IgD-negative memory B cell (primary cell): ENCODE measurements around the gene VAV2. TPM values are rescaled to one million over a fixed set of nuclear protein-coding genes. Genes with fewer than 3 reads are reported as not detected.

Source experiments
- H3K27ac Mint-ChIP-seq, 3 donors: one replicate each; pipeline ENCODE4 v1.8.0; 2020 to 2022; ENCODE audit warnings: mild to moderate bottlenecking in 3 of 3, mixed read lengths in 3 of 3, moderate library complexity in 1 of 3
- H3K27me3 Mint-ChIP-seq: one replicate; pipeline ENCODE4 v1.8.0; 2021; ENCODE audit warnings: mixed read lengths
- H3K36me3 Mint-ChIP-seq: one replicate; pipeline ENCODE4 v1.8.0; 2020; ENCODE audit warnings: mild to moderate bottlenecking, mixed read lengths
- H3K4me1 Mint-ChIP-seq, 3 donors: one replicate each; pipeline ENCODE4 v1.8.0; 2020 to 2022; ENCODE audit warnings: mixed read lengths in 3 of 3, mild to moderate bottlenecking in 1 of 3
- H3K4me3 Mint-ChIP-seq, 4 donors: one replicate each; pipeline ENCODE4 v1.8.0; 2020 to 2022; ENCODE audit warnings: mild to moderate bottlenecking in 4 of 4, mixed read lengths in 4 of 4, moderate library complexity in 3 of 4
- H3K9me3 Mint-ChIP-seq, 3 donors: one replicate each; pipeline ENCODE4 v1.8.0; 2020 to 2021; ENCODE audit warnings: mixed read lengths in 3 of 3, mild to moderate bottlenecking in 1 of 3
- polyA plus RNA-seq: library from polyadenylated mRNA; unstranded; fragments of 300-500 nt; fragmentation: Illumina TruSeq; gene quantifications from one replicate; pipeline ENCODE4 v1.2.3, GENCODE V29; 2021

The VAV2 gene
- polyA plus RNA-seq, 1 donor from 2014 or later = 28.7 TPM

DNA sequence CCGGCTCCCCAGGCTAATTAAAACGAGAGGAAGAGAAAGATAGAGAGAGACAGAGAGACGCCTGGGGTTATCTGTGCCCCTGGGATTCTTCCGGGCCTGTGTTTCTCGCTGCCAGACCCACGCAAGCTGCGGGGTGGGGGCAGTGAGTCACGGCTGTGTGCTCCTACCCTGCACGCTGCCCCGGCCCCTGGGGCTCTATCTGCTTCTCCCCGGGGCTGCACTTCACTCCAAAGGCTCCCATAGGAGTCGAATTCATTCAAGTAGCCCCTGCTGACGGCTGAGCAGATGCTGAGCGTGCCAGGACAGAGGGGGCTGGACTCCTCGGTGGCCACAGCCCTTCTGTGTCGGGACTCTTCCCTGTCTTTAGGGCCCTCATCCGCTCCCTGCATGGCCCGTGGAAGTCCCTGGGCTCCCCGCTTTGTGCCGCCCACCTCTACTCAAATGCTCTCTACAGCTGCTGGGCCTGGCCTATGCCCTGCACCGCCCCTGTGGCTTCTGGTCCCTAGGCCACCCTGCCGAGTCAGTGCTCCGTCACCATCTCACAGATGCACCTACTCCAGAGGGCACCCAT, 276.7 kb downstream of the VAV2 start:
- H3K27me3 Mint-ChIP-seq = peaks cover 17% of the 10 kb centered on the region
- H3K27ac Mint-ChIP-seq = no peak overlapping the region
- H3K4me1 Mint-ChIP-seq = peaks cover 0 to 1% (median 0%) of the 10 kb centered on the region in 3 donors
- H3K9me3 Mint-ChIP-seq = no peaks in the 10 kb centered on the region
- no peaks in the 10 kb centered on the region for H3K36me3 Mint-ChIP-seq
- H3K4me3 Mint-ChIP-seq = peak overlapping the region in 1 of 4 donors; percentile 17

DNA sequence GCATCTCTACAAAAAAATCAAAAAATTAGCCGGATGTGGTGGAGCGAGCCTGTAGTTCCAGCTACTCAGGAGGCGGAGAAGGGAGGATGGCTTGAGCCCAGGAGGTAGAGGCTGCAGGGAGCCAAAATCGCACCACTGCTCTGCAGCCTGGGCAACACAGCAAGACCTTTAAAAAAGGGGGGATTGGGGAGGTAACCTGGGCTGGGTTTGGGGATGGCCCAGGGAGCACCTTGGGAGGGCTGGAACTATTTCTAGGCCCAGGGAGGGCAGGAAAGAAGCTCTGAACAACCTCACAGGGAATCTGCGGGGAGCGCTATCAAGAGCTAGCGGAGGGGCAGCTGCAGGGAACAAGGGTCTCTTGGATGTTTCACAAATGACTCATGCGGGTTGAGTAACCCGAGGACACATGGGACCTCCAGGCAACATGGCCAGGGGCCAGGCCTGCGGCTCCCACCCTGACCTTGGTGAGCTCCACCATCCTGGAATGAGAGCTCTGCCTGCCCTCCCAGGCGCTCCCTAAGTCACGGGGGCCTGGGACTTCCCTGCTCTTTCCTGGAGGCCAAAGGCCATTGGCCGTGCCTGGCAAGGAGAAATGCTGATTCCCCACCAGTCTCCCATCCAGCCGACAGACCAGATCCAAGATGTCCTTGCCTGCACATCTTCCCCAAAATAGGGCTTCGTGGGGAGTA, 277.4 kb downstream of the VAV2 start:
- H3K27me3 Mint-ChIP-seq = peaks cover 17% of the 10 kb centered on the region
- H3K4me3 Mint-ChIP-seq = peak overlapping the region in 1 of 4 donors; percentile 17
- no peaks in the 10 kb centered on the region for H3K9me3 Mint-ChIP-seq
- H3K36me3 Mint-ChIP-seq = no peaks in the 10 kb centered on the region
- H3K4me1 Mint-ChIP-seq = peaks cover 0 to 1% (median 0%) of the 10 kb centered on the region in 3 donors
- no peak overlapping the region for H3K27ac Mint-ChIP-seq

DNA sequence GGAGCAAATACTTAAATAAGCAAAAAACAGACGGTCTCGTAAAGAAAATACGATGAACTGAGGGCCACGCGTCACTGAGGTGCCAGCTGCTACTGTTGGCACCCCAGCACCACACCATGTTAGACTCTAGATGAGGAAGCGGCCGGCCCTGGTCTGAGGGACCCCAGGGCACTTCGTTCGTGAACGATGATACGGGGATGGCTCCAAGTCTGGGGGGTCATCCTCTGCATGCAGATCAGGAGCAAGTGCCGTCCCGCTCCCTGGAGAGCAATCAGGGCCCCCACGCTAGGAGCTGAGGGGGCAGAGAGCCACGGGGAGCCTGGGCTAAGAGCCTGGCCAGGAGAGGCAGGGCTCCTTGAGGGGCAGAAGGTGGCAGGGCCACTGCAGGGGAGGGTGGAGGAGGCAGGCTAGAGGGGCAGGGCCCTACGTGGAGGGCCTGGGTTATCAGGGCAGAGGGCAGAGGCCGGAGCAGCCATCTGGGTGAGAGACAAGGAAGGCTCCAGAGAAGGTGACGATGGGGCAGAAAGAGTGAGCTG, 278.1 kb downstream of the VAV2 start:
- Mint-ChIP-seq H3K4me3 (no peak overlapping the region), H3K27me3 (peaks cover 20% of the 10 kb centered on the region), H3K36me3 (no peaks in the 10 kb centered on the region), H3K9me3 (no peaks in the 10 kb centered on the region), H3K27ac (no peak overlapping the region), H3K4me1 (peaks cover 0 to 8% (median 0%) of the 10 kb centered on the region in 3 donors)

DNA sequence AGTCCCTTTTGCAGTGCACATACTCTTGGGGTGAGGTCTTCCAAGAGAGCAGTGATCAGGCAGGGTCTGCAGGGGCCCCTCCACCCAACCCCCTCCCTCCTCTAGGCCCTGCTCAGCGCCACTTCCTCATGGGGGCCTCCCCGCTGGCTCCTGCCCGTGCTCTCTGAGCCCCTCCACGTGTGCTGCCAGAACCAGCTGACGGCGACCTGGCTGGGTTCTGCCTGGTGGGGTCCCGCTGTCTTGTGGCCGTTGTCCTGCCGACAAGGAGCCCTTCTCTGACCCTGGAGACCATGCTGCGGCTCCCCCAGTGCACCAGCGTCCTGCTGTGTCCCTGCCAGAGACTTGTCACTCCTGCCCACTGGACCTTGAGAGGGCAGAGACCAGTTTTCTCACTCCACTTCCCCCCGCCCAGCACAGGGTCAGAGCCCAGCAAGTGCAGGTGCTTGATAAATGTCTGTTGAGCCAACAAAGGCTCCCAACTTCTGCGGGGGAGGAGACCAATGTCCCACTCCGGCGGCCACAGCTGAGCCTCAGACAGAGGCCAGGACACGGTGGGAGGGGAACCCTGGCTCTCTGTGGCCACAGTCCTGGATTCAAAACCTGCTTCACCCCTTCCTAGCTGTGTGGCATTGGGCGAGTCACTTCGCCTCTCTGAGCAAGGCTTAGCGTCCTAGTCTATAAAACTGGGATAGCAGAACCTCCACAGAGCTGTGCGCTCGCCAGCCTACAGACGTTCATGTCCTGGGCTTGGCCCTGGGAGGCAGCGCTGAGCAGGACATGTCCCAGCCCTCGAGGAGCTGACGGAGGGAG, 278.8 kb downstream of the VAV2 start:
- peaks cover 20% of the 10 kb centered on the region for H3K27me3 Mint-ChIP-seq
- H3K9me3 Mint-ChIP-seq = no peaks in the 10 kb centered on the region
- peaks cover 0 to 8% (median 0%) of the 10 kb centered on the region in 3 donors for H3K4me1 Mint-ChIP-seq
- peak overlapping the region in 1 of 4 donors; percentile 8 for H3K4me3 Mint-ChIP-seq
- H3K36me3 Mint-ChIP-seq = no peaks in the 10 kb centered on the region
- H3K27ac Mint-ChIP-seq = no peak overlapping the region

DNA sequence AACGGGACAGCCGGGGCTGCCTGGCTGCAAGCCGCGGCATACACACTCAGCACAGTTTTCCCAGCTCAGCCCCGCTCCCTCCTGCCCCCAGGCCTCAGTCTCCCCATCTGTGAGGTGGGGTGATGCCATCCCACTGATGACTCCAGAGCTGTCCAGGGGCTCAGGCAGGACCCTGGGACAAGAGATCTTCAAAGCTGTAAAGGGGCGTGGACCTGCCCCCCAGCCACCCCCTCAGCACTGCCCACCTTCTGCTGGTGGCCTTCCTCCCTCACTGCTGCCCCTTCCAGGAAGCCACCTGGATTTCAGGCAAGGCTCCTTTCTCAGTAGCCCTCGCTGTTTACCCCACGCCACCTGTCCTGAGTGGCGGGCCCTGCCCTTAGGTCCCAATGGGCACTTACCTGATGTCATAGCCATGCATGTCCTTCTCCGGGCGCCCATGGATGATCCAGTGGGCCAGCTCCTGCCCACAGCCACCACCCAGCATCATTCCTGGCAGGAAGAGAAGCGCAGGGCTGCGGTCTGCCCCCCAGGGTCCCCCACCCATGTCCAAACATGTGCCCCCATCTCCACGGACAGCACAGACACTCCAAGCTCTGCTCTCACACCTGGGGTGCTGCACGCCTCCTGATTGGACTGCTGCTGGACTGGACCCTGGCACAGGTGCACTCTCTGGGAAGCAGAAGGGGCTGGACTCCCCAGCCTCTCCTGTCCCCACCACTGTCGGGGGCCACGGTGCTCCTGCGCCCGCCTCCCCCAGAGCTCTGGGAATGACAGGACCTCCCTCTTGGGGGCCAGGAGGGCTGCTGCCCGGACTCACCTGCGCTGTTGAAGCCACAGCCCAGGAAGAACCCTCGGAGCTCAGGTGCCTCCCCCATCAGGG, 279.7 kb downstream of the VAV2 start:
- Mint-ChIP-seq H3K27ac (no peak overlapping the region), H3K4me3 (no peak overlapping the region), H3K4me1 (peaks cover 0 to 8% (median 0%) of the 10 kb centered on the region in 3 donors), H3K36me3 (no peaks in the 10 kb centered on the region), H3K9me3 (no peaks in the 10 kb centered on the region), H3K27me3 (peaks cover 20% of the 10 kb centered on the region)

Other genes with a start within 250 kb of the VAV2 start
- 26.5 TPM for gene BRD3OS, start 33.2 kb upstream of the VAV2 start, polyA plus RNA-seq
- gene BRD3, start 75.7 kb upstream of the VAV2 start, polyA plus RNA-seq = 35.7 TPM
- gene WDR5, start 143.8 kb upstream of the VAV2 start, polyA plus RNA-seq = 12.5 TPM
- gene RNU6ATAC, start 172.2 kb upstream of the VAV2 start, polyA plus RNA-seq = not detected